Left lobe of liver (tissue), 2 donors: ENCODE measurements around the gene MMP11. TPM values are rescaled to one million over a fixed set of nuclear protein-coding genes. Genes with fewer than 3 reads are reported as not detected.

Source experiments
- ATAC-seq: fragments of 200-7000 bp; cut with Tn5 transposase; one replicate; pipeline ENCODE4 v1.9.1; 2020; ENCODE audit warnings: mild to moderate bottlenecking, moderate library complexity
- DNase-seq: peaks from one replicate; pipeline ENCODE4 v3.0.0-alpha.2; 2020; ENCODE audit warnings: low spot score
- total RNA-seq: library from RNA; stranded (reverse); gene quantifications from one replicate; pipeline ENCODE4 v1.2.1, GENCODE V29; 2021
- donor health status: DM: no; HTN: no; CAD: no; lungs with moderate emphysema.
- donor health status: DM: no; HTN: yes; CAD: no.

Gene MMP11
- total RNA-seq, 1 donor from 2014 or later: 0.38 TPM

DNA sequence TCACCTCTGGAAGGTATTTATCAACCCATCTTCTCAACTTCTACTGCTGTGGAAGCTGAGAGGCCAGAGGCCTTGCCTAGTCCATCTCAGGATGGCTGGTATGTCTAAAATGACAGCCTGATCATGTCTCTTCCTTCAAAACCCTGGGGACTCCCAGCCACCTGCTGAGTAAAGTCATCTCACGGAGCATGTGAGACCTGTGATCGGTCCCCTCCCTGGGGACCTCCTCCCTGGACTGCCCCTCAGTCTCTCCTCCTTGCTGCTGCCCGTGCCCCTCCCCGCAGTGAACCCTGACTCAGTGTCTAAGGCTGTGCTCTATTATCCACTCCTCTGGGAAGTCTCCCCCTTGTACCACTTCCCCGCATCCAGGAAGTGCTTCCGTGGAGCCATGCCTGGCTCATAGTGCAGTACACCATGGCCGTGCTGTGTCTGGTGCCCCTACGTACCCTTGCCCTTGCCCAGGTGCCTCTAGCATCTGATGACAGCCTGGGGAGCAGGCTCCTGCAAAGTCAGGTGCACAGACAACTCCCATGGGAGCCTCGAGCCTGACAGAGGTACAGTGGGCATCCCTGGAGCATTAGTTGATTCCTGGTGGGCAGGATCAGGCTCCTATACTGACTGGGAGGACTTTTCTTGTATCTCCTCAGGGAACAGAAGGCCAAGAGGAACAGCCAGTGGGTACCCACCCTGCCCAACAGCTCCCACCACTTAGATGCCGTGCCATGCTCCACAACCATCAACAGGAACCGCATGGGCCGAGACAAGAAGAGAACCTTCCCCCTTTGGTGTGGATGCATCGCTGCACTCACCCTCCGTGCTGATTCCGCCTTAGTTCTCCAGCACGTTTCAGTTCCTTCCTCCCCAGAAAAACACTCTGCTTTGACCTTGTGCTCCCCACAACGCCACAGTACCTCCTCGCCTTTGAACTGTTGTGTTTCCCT lies 27.9 kb downstream of the MMP11 start:
- DNase-seq: no peak
- ATAC-seq: no peak

DNA sequence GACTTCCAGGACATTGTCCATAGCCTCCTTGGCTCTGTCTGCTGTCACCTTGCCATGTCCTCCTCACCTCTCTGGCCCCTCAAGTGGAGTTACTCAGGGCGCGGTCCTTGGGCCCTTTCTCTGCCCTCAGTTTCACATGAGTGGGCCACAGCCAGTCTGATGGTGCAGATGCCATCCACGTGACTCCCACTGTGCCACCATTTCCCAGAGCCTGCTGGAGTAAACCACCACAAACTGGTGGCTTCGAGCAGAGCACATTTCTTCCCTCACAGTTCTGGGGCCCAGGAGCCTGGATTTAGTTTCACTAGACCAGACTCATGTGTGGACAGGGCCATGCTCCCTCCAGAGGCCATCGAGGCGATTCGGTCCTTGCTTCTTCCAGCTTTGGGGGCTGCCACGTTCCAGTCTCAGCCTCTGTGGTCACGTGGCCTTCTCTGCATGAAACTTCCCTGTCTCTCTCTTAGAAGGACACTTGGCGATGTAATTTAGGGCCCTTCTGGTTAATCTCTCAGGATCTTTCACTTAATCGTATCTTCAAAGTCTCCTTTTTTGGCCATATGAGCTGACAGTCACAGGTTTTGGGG lies 28.7 kb downstream of the MMP11 start:
- no peak for ATAC-seq
- DNase-seq: no peak

DNA sequence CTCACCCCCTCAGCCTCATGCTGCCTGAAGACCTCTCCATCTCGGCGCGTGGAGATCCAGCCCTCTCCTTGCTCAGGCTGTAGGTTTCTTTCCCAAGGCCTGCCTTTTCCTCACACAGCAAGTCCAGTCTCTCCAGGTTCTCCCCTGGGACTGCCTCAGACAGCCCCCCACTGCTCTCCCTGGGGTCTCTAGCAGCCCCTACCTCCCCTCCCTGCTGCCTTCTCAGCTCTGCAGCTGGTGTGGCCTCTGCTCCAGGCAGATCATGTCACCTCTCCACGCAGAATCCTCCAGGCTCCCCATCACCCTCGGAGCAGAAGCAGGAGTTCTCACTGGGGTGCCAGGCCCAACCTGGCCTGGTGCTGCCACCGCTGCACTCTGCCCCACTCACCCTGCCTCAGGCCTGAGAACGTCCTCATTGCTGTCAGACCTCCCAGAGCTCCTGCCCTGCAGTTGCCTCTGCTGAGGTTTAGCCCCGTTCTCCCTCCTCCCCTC lies 29.3 kb downstream of the MMP11 start:
- DNase-seq: no peak

GRCh38 chr22:23803001-23803819 lies 30.6 kb downstream of the MMP11 start:
- ATAC-seq (peak; percentile 83), DNase-seq (peak; percentile 83)

More for the DNA sequence above, 29.3 kb downstream of the MMP11 start:
- no peak for ATAC-seq

- ATAC-seq (peak; percentile 65), DNase-seq (peak; percentile 68)
Measured at GRCh38 chr22:23804781-23805291, 32.2 kb downstream of the MMP11 start.

- DNase-seq (no peak), ATAC-seq (no peak)
Measured at GRCh38 chr22:23806837-23807236, 34.2 kb downstream of the MMP11 start.

DNA sequence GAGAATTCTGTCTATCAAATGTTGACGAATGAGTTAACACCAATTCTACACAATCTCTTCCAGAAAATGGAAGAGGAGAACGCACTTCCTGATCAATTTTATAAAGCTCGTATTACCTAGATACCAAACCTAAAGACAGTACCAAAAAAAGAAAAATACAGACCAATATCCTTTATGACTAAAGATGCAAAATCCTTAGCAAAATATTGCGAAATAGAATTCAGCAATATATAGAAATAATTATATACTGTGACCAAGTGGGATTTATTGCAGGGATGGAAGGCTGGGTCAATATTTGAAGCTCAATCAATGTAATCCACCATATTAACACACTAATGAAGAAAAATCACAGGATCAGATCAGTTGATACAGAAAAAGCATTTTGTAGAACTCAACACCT lies 39.7 kb downstream of the MMP11 start:
- ATAC-seq: no peak
- DNase-seq: no peak

DNA sequence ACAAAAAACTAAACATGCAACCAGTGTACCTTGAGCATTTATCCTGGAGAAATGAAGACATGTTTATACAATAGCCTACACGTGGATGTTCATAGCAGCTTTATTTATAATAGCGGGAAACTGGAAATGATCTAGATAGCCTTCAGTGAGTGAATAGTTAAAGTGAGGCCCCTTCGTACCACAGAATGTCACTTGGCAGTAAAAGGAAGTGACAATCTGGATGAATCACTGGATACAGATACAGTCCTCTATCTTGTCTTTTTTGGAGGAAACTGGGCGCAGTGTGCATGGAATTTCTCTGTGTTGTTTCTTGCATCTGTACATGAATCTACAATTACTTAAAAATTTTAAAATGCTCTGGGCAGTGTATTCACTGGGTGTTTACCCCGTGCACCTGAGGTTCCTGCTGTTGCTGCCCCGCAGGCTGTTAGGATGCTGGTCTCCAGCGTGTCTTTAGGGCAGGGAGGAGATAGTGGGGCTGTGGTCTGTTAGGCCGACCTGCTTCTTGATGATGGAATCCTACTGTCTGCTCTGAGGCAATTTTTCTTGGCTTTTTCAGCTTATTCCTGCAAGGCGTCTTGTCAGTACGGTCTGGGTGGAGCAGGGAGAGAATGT lies 43.0 kb downstream of the MMP11 start:
- ATAC-seq: no peak
- DNase-seq: no peak

- DNase-seq (no peak), ATAC-seq (no peak)
Measured at GRCh38 chr22:23816156-23816976, 43.7 kb downstream of the MMP11 start.

- ATAC-seq (no peak), DNase-seq (no peak)
Measured at GRCh38 chr22:23817146-23817545, 44.5 kb downstream of the MMP11 start.

- ATAC-seq (no peak), DNase-seq (no peak)
Measured at GRCh38 chr22:23818541-23818940, 45.9 kb downstream of the MMP11 start.

DNA sequence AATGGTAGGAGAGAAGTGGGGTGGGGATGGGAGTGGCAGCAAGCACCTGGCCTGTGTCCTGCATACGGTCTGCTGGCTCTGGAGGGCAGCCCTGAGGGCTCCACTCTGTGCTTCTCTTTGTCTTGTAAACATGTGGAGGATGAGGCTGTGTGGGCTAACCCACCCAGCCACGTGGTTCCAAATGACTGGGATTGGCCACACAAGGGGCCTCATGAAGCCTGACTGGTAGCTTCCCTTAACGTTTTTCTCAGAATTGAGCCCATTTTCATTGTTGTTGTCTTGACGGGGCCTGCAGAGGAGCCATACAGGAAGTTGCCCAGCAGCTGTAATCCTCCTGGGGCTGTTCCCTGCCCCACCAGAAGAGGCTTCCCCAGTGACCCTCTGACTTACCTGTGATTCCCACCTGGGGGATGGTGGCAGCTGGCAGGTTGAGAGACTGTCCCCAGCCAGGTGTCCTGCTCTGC lies 48.1 kb downstream of the MMP11 start:
- no peak for ATAC-seq
- no peak for DNase-seq

GRCh38 chr22:23822101-23822671 lies 49.5 kb downstream of the MMP11 start:
- DNase-seq (no peak), ATAC-seq (peak; percentile 51)

GRCh38 chr22:23823331-23823791 lies 50.7 kb downstream of the MMP11 start:
- DNase-seq (no peak), ATAC-seq (no peak)

- no peak for ATAC-seq
- no peak for DNase-seq
Measured at GRCh38 chr22:23824476-23825245, 52.0 kb downstream of the MMP11 start.

DNA sequence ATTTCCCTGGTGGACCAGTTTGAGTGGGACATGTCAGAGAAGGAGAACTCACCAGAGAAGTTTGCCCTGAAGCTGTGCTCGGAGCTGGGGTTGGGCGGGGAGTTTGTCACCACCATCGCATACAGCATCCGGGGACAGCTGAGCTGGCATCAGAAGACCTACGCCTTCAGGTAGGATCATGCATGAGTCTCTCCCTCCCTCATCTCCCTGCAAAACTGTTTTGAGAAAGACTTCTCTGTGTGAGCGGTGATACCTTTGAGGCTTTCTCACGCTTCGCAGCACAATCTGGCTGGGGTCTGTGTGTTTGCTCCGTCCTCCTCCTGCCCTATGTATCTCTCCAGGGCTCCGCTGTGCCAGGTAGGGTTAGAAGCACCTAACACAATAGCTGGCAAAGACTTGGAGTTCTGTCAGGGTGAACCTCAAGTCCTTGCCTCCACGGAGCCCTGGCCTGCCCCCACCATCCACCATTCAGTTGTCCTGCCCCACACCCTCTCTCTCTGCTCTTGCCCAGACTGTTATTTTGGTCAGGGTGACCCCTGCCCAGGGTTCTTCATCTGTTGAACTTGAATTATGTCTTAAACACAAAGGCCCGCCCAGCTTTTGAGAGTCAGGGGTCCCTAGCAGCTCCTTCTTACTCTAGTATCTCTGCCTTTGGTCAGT lies 52.7 kb downstream of the MMP11 start:
- ATAC-seq (no peak), DNase-seq (no peak)

DNA sequence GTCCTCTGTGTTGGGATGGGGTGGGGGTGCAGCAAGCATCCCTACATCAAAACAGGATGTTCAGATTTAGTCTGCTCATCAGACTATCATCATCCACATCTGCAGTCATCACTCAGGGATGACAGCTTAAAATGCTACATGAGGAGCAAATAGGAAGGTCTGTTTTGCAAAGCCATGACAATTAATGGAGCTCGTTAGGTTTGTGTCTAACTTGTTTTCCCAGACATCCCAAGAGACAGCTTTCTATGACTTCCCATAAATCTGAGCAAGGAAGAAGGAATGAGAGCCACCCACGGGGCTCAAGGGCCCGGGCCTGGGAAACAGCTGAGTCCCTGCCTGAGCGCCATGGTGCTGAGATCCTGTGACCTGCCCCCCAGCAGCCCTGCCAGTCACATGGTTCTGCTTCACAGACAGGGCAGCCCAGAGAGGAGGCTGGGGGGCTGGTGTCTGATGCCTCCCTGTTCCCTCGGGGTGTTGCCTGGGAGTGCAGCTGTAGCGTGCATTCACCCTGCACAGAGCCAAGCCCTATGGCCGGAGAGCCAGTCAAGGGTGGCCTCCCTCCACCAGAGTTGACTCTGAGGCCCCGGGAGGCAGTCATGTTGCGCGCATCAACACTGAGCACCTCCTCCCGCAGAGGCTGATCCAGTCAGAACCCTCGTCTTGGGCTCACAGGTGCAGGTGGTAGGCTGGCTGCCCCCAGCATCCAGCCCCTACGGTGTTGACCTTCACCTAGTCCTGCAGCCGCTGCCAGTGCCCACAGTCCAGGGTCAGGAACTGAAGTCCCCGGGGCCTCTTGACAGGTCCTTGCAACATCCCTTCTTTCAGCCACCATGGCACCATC lies 54.1 kb downstream of the MMP11 start:
- peak; percentile 48 for DNase-seq
- peak; percentile 30 for ATAC-seq
